NCI-H1930 (cell line): ENCODE measurements around the gene COMMD8.

Source experiments
- DNase-seq, 2 experiments: peaks; one replicate each; lab custom pipeline; 2025; lab: John Stamatoyannopoulos, UW

The COMMD8 gene

GRCh38 chr4:47471591-47471990, 8.1 kb upstream of the COMMD8 start:
- no peak for DNase-seq

DNA sequence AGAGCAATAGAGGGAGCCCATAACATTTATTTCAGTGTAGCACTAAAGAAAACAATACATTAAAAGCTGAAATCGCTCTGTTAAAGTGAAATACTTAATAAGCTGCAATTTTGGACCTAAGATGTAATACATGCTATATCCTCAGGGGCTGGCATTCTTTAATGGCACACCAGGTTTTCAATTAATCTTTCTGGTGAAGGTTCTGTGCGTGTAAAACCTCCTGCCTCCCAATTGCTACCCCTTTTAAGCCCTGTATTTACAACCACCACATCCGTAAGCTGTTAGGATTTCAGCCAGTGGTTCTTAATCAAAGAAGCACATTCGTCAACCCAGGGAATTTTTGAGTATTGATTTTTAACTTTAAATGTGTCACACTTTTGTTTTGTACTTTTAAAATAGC, 7.6 kb upstream of the COMMD8 start:
- no peak for DNase-seq

GRCh38 chr4:47469951-47470350, 6.4 kb upstream of the COMMD8 start:
- no peak for DNase-seq

- no peak for DNase-seq
Measured at GRCh38 chr4:47468706-47469365, 5.3 kb upstream of the COMMD8 start.

- no peak for DNase-seq
Measured at GRCh38 chr4:47466056-47466785, 2.7 kb upstream of the COMMD8 start.

GRCh38 chr4:47465004-47465403, 1.5 kb upstream of the COMMD8 start:
- no peak for DNase-seq

- DNase-seq, result no peak
Measured at GRCh38 chr4:47462799-47463234, 685 bp downstream of the COMMD8 start.

- no peak for DNase-seq
Measured at GRCh38 chr4:47451657-47452056, 11.8 kb downstream of the COMMD8 start.

GRCh38 chr4:47444031-47444430, 19.5 kb downstream of the COMMD8 start:
- no peak for DNase-seq

GRCh38 chr4:47442980-47443379, 20.5 kb downstream of the COMMD8 start:
- no peak for DNase-seq

DNA sequence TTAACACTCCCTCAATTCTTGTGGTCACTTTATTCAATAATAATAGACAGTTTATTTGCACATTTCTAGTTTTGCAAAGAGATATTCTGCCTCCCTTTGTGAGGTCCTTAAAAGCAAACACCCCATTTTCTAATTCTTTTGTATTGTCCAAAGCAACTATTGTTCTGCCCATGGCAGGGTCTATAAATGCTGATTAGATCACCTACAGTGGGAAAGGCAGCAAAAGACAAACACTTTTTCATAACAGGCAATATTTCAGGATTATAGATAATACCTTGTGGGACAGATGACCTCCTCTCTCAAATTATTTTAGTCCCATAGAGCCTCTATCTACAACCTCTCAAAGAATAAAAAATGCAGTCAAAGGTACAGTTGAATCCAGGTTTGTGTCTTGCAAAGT, 28.6 kb downstream of the COMMD8 start:
- peak in 1 of 2 experiments; percentile 18 for DNase-seq

DNA sequence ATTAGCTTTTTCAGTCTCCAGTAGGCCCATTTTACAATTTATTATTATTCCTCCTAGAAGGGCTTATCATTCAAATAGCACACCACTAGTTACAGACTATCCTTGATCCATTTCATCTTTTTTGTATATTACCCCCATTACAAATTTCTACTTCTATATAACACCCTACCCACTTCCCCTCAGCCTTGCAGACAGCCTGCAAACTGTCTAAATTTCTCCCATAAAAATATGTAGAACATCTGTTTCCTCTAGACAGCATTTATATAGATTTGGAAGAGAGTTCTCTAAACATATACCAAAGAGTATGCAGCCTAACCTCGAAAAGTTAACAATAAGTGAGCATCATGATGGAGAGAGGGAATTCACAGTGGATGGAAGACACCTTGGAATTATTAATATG, 30.8 kb downstream of the COMMD8 start:
- DNase-seq, result no peak

DNA sequence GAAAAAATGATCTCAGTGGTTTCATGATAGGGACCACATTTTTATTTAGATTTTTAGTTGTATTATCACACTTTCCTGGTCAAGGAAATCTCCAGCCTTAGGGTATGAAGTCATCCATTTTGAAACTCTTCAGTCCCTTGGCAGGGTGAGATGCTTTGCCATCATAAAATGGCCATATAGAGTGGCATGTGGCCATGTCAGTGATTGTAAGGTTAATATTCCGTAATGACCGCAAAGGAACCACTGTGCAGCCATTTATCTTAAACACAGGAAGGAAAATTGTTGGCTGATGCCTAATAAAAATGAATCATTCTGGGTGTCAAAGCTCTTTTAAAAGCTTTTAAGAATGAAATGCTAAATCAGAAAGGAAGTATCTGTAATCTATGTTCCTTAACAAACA, 35.6 kb downstream of the COMMD8 start:
- no peak for DNase-seq

DNA sequence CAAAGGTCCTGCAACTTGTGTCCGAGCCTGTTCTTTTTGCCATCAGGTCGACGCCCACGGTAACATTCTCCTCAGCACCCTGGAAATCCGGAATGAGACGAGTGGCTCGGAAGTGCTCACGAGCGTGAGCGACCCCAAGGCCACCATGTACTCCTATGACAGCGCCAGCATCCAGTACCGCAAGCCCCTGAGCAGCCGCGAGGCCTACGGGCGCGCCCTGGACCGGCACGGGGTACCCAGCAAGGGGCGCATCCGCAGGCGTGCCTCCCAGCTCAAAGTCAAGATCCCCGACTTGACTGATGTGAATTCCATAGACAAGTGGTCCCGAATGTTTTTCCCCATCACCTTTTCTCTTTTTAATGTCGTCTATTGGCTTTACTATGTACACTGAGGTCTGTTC, 37.9 kb downstream of the COMMD8 start:
- DNase-seq, result no peak

- DNase-seq, result no peak
Measured at GRCh38 chr4:47419296-47419695, 44.2 kb downstream of the COMMD8 start.

DNA sequence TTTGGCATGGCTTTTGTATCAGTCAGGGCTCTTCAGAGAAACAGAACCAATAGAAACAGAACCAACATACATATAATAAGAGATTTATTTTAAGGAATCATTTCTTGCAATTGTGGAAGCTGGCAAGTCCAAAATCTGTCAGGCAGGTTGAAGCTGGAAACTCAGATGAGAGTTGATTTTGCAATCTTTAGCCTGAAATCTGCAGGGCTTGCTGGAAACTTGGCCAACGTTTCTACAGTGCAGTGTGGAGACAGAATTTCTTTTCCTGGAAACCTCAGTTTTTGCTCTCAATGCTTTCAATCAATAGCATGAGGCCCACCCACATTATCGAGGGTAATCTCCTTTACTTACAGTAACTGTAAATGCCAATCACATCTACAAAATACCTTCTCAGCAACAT, 45.4 kb downstream of the COMMD8 start:
- DNase-seq, result no peak

DNA sequence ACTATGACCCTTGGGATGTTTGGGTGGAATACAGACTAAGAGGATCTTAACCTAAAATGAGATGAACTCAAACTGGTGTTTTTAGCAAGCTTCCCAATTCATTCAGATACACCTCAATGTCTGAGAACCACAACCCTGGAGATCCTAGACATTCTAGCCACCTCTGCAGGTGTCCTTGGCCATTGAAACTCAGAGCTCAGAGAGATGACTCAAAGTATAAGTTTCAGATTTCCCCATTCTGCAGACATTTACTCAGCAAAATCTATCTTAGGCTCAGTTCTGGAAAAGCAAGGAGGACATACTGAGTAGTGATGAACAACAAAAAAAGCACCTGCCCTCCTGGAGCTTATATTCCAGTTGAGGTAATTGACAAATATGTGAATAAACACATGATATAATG, 47.8 kb downstream of the COMMD8 start:
- no peak for DNase-seq

DNA sequence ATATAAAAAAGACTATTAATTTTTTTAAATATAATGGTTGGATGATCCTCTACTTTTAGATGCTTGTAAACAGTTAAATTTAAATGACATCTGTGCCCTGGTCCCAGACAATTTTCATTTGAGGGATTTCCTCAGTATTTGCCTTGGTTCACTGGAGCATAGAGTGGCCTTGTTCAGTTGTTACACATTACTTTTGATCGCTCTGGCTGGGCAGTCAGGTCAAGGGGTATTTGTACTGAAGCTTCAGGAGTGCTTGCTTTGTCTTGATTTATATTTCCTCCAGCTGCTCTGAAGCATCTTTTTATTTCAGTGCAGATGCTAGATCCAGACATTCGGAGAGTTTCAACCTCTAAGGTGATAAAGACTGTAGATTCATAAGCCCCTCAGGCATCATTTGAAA, 50.0 kb downstream of the COMMD8 start:
- no peak for DNase-seq

- no peak for DNase-seq
Measured at GRCh38 chr4:47410271-47410670, 53.2 kb downstream of the COMMD8 start.

- DNase-seq, result no peak
Measured at GRCh38 chr4:47406408-47406807, 57.1 kb downstream of the COMMD8 start.
